SH-SY5Y (cell line): ENCODE data around the gene ZNF470.

Experiments used
- GATA2 ChIP-seq: IDR thresholded peaks from 2 replicates; pipeline ENCODE4 v1.6.1; 2011; ENCODE audit warnings: mild to moderate bottlenecking, low read depth, low read length
- GATA3 ChIP-seq: IDR thresholded peaks from 2 replicates; pipeline ENCODE4 v1.6.1; 2011; ENCODE audit warnings: low read depth, mild to moderate bottlenecking, low read length, moderate library complexity

DNA sequence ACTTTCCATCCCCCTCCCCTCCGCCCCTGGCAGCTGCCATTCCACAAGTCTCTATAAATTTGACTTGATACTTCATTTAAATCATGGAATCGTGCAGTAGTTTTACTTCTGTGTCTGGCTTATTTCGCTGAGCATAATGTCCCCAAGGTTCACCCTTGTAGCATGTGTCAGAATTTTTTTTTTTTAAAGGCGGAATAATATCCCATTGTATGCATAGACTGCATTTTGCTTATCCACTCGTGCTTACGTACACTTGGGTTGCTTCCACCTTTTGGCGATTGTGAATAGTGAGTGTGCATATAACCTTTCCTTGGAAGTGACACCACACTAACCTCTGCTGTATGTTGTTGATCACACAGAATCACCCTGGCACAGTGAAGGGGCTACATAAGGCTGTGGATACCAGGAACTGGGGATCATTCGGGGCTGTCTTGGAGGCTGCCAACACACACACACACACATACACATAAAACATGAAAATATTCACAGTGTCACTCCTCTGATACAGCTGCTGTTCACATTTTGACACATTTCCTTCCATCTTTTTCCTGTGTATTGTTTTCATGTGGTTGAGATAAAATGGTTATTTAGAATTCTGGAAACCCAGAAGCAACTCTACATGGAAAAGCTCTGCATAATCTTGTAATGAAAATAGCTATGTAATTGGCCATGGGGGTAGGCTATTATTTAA lies 41.2 kb downstream of the ZNF470 start:
- TF ChIP-seq GATA3 (no peak), GATA2 (no peak)
